ENCODE data around the gene WBP1. TPM values are rescaled to one million over a fixed set of nuclear protein-coding genes. Genes with fewer than 3 reads are reported as not detected.

WBP1 gene
- total RNA-seq, 1 experiment from 2014 or later: 37.9 TPM

- intact Hi-C loops (cut with micrococcal nuclease; ENCODE audit: unreplicated experiment): no loop called here
- Histone ChIP-seq H3K9me3 (ENCODE audit: low read depth, low read length, poor library complexity, severe bottlenecking) (no peaks in the 10 kb centered on the region), H3K4me1 (ENCODE audit: insufficient read depth, low read length, poor library complexity, severe bottlenecking) (peaks cover 49% of the 10 kb centered on the region), H3K4me3 (ENCODE audit: low read depth, low read length, poor library complexity, severe bottlenecking) (peak overlapping the region; percentile 65), H3K36me3 (ENCODE audit: insufficient read depth, low read length, poor library complexity, severe bottlenecking) (no peaks in the 10 kb centered on the region), H3K27me3 (replicated peaks; ENCODE audit: insufficient read depth, low read depth, low read length, poor library complexity) (no peaks in the 10 kb centered on the region), H3K27ac (ENCODE audit: low read depth, low read length, poor library complexity, severe bottlenecking) (peak overlapping the region; percentile 80)
- ChIA-PET CTCF (interaction anchor here (1.1 to 1.3 kb wide), 2 partner anchors 22 to 26 kb away, joined by 3 read pairs; partner anchors contain the start of gene MOGS), POLR2A (ENCODE audit: low non-redundant PET) (no interaction called here)
- BruUV-seq (replicated peaks): no TSS peak
- no peak for DNase-seq (ENCODE audit: low spot score)
- TF ChIP-seq EZH2 (IDR thresholded peaks at IDR 0.05; ENCODE audit: borderline replicate concordance, low read depth, low read length, poor library complexity, severe bottlenecking): no peak
- TF ChIP-seq CTCF (conservative IDR thresholded peaks at IDR 0.05; ENCODE audit: low read depth, low read length): no peak
These were observed 18.9 kb upstream of the WBP1 start for GRCh38 chr2:74439373-74439772.

GRCh38 chr2:74439803-74440377 lies 18.3 kb upstream of the WBP1 start:
- Histone ChIP-seq H3K4me1 (ENCODE audit: insufficient read depth, low read length, poor library complexity, severe bottlenecking) (peaks cover 51% of the 10 kb centered on the region), H3K27me3 (replicated peaks; ENCODE audit: insufficient read depth, low read depth, low read length, poor library complexity) (no peaks in the 10 kb centered on the region), H3K27ac (ENCODE audit: low read depth, low read length, poor library complexity, severe bottlenecking) (peak overlapping the region; percentile 80), H3K36me3 (ENCODE audit: insufficient read depth, low read length, poor library complexity, severe bottlenecking) (no peaks in the 10 kb centered on the region), H3K4me3 (ENCODE audit: low read depth, low read length, poor library complexity, severe bottlenecking) (peak overlapping the region; percentile 65), H3K9me3 (ENCODE audit: low read depth, low read length, poor library complexity, severe bottlenecking) (no peaks in the 10 kb centered on the region)
- intact Hi-C loops (cut with micrococcal nuclease; ENCODE audit: unreplicated experiment): no loop called here
- POLR2A ChIA-PET (ENCODE audit: low non-redundant PET): interaction anchor here (0.7 kb wide), 1 partner anchor 15 kb away, joined by 4 read pairs; the partner anchor contains the start of gene INO80B
- TF ChIP-seq EZH2 (IDR thresholded peaks at IDR 0.05; ENCODE audit: borderline replicate concordance, low read depth, low read length, poor library complexity, severe bottlenecking) (no peak), CTCF (conservative IDR thresholded peaks at IDR 0.05; ENCODE audit: low read depth, low read length) (no peak)
- no peak for DNase-seq (ENCODE audit: low spot score)
- BruUV-seq (replicated peaks): no TSS peak
- CTCF ChIA-PET: interaction anchor here (0.6 to 1.3 kb wide), 3 partner anchors 8 to 48 kb away, joined by 3 to 4 read pairs (median 3); no protein-coding TSS in a partner anchor

GRCh38 chr2:74440378-74441169 lies 17.7 kb upstream of the WBP1 start:
- ChIA-PET POLR2A (ENCODE audit: low non-redundant PET) (interaction anchor here (0.7 kb wide), 1 partner anchor 14 kb away, joined by 4 read pairs; the partner anchor contains the start of gene INO80B), CTCF (interaction anchor here (0.6 to 1.3 kb wide), 3 partner anchors 8 to 49 kb away, joined by 3 to 4 read pairs (median 3); no protein-coding TSS in a partner anchor)
- peak; percentile 90 for DNase-seq (ENCODE audit: low spot score)
- peak overlapping the region; percentile 65 for H3K4me3 ChIP-seq (ENCODE audit: low read depth, low read length, poor library complexity, severe bottlenecking)
- no TSS peak for BruUV-seq (replicated peaks)
- H3K9me3 ChIP-seq (ENCODE audit: low read depth, low read length, poor library complexity, severe bottlenecking): no peaks in the 10 kb centered on the region
- peak overlapping the region; percentile 80 for H3K27ac ChIP-seq (ENCODE audit: low read depth, low read length, poor library complexity, severe bottlenecking)
- intact Hi-C loops (cut with micrococcal nuclease; ENCODE audit: unreplicated experiment): no loop called here
- TF ChIP-seq EZH2 (IDR thresholded peaks at IDR 0.05; ENCODE audit: borderline replicate concordance, low read depth, low read length, poor library complexity, severe bottlenecking) (no peak), CTCF (conservative IDR thresholded peaks at IDR 0.05; ENCODE audit: low read depth, low read length) (0 out of 2 replicates have a peak, but pooled peaks have one; percentile 32)
- H3K27me3 ChIP-seq (replicated peaks; ENCODE audit: insufficient read depth, low read depth, low read length, poor library complexity): no peaks in the 10 kb centered on the region
- H3K36me3 ChIP-seq (ENCODE audit: insufficient read depth, low read length, poor library complexity, severe bottlenecking): no peaks in the 10 kb centered on the region
- H3K4me1 ChIP-seq (ENCODE audit: insufficient read depth, low read length, poor library complexity, severe bottlenecking): peaks cover 51% of the 10 kb centered on the region

Data from A673 (cell line).